ENCODE measurements around the gene PCDH12. TPM values are rescaled to one million over a fixed set of nuclear protein-coding genes. Genes with fewer than 3 reads are reported as not detected.

The PCDH12 gene
- total and polyA plus RNA-seq, 2 of the 8 experiments (the other 6 are each of a cell fraction or from before 2014, with no cell fraction given) = 0.06 to 0.17 TPM

DNA sequence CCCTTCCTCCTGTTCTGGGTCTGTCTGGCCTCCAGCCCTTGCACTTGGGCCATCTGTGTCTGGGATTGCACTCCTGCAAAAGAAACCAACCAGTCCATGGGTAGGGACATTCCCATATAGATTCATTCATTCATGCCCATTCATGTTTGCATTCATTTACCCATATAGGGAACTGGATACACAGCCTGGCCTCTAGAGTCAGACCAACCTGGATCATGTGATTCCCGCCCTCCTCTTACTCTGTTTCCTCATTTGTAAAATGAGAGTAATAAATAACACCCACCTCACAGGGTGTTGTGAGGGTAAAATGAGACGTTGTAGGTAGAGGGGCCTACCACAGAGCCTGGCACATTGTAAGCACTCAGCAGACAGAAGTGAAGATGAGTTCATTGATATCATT, 8.5 kb downstream of the PCDH12 start:
- ChIA-PET POLR2A (ENCODE audit: partially characterized antibody) (interaction anchor here (0.7 to 2.3 kb wide), 2 partner anchors 8 to 9 kb away, joined by 4 read pairs; no protein-coding TSS in a partner anchor), CTCF (ENCODE audit: partially characterized antibody) (interaction anchor here (0.6 to 20.8 kb wide), 5 partner anchors 7 to 246 kb away, joined by 3 to 324 read pairs (median 6); partner anchors contain the start of gene PCDH12)
- H3K79me1 ChIP-seq (ENCODE audit: low read depth, low read length) = no peaks in the 10 kb centered on the region
- no peak overlapping the region for H3K18ac ChIP-seq (ENCODE audit: extremely low read depth, low read length)
- no peak overlapping the region for H3K4ac ChIP-seq (replicated peaks; ENCODE audit: insufficient read length, low read depth, low read length)
- no peak for FAIRE-seq
- H3K4me3 ChIP-seq (ENCODE audit: extremely low read depth in 1 of 4, insufficient read depth in 2 of 4, low read depth in 3 of 4, low read length in 4 of 4) = no peak overlapping the region
- DNase-seq (ENCODE audit: low read depth in 1 of 2, low spot score in 2 of 2) = no peak
- no peak for TF ChIP-seq SP2 (IDR thresholded peaks at IDR 0.05; ENCODE audit: low read length)
- TF ChIP-seq EP300 (IDR thresholded peaks at IDR 0.05; ENCODE audit: borderline replicate concordance in 1 of 2, low read depth in 2 of 2, low read length in 2 of 2) = no peak
- no peak for TF ChIP-seq CHD2 (IDR thresholded peaks at IDR 0.05; ENCODE audit: low read length)
- no peak for TF ChIP-seq CHD1 (IDR thresholded peaks at IDR 0.05; ENCODE audit: low read depth, low read length)
- no peak for TF ChIP-seq ATF2 (IDR thresholded peaks at IDR 0.05; ENCODE audit: low read length)
- no peak for TF ChIP-seq GABPA (IDR thresholded peaks at IDR 0.05; ENCODE audit: borderline replicate concordance, insufficient read depth, low read length)
- no peak for TF ChIP-seq POLR2AphosphoS5 (IDR thresholded peaks at IDR 0.05; ENCODE audit: low read depth, low read length)
- no peak for TF ChIP-seq RBBP5 (IDR thresholded peaks at IDR 0.05; ENCODE audit: borderline replicate concordance, low read depth, low read length)
- TF ChIP-seq USF2 (IDR thresholded peaks at IDR 0.05; ENCODE audit: low read length) = no peak
- no peak for TF ChIP-seq ASH2L (IDR thresholded peaks at IDR 0.05; ENCODE audit: low read length)
- TF ChIP-seq POU5F1 (IDR thresholded peaks at IDR 0.05; ENCODE audit: low read depth, low read length) = no peak
- TF ChIP-seq MAFK (IDR thresholded peaks at IDR 0.05; ENCODE audit: low read depth, low read length) = no peak
- H2BK120ac ChIP-seq (replicated peaks; ENCODE audit: low read depth, low read length) = no peak overlapping the region
- no peak overlapping the region for H4K91ac ChIP-seq (replicated peaks; ENCODE audit: insufficient read length, low read length)
- peaks cover 0 to 10% (median 8%) of the 10 kb centered on the region in 4 experiments; a peak in 5 of 7 replicates for H3K4me1 ChIP-seq (replicated peaks in 1 of 4; ENCODE audit: control insufficient read depth in 3 of 4, insufficient read depth in 4 of 4, low read length in 3 of 4)
- no peaks in the 10 kb centered on the region for H3K79me2 ChIP-seq (ENCODE audit: control insufficient read depth in 1 of 2, insufficient read depth in 2 of 2, low read length in 2 of 2)
- H3K23ac ChIP-seq (ENCODE audit: insufficient read length) = no peak overlapping the region
- no peak overlapping the region for H2BK5ac ChIP-seq (ENCODE audit: low read depth, low read length)
- H2AK5ac ChIP-seq (ENCODE audit: low read depth, low read length) = no peak overlapping the region
- H3K36me3 ChIP-seq (ENCODE audit: control insufficient read depth in 2 of 4, insufficient read depth in 4 of 4, low read length in 3 of 4) = no peaks in the 10 kb centered on the region
- H3K23me2 ChIP-seq (ENCODE audit: low read depth, low read length) = no peaks in the 10 kb centered on the region
- H2AFZ ChIP-seq (ENCODE audit: low read length) = no peak overlapping the region
- H3K9me3 ChIP-seq (ENCODE audit: insufficient read depth in 2 of 2, low read depth in 1 of 2, low read length in 1 of 2) = no peaks in the 10 kb centered on the region
- no peaks in the 10 kb centered on the region; a peak in 1 of 7 replicates for H3K27me3 ChIP-seq (replicated peaks in 1 of 4; ENCODE audit: control insufficient read depth in 3 of 4, extremely low read depth in 1 of 4, insufficient read depth in 3 of 4, low read length in 3 of 4)
- WGBS, 2 experiments (ENCODE audit: extremely low coverage in 1 of 2, insufficient coverage in 1 of 2, insufficient read length in 1 of 2, insufficient replicate concordance in 2 of 2, low coverage in 1 of 2, low lambda C conversion rate in 2 of 2, missing lambda C conversion rate in 1 of 2) = 75% methylated on average over 2 of the region's 2 CpGs; no CpG with 5 or more reads in 1 of the 2 experiments
- no peak overlapping the region for H3K9ac ChIP-seq (replicated peaks in 1 of 4; ENCODE audit: extremely low read depth in 1 of 4, low read depth in 3 of 4, low read length in 3 of 4)
- H3K27ac ChIP-seq (ENCODE audit: low read depth, low read length) = no peak overlapping the region
- no peak overlapping the region for H4K8ac ChIP-seq (ENCODE audit: extremely low read depth, insufficient read depth, low read length)
- H2BK15ac ChIP-seq (ENCODE audit: low read length) = no peak overlapping the region
- no peak overlapping the region for H3K14ac ChIP-seq (ENCODE audit: insufficient read length)
- H4K5ac ChIP-seq (ENCODE audit: insufficient read length, low read depth, low read length) = no peak overlapping the region
- H3K56ac ChIP-seq (replicated peaks; ENCODE audit: insufficient read length, low read depth, low read length) = no peak overlapping the region
- H2BK12ac ChIP-seq (ENCODE audit: low read depth, low read length) = no peak overlapping the region
- H2BK20ac ChIP-seq (ENCODE audit: low read length) = no peak overlapping the region
- no peaks in the 10 kb centered on the region for H4K20me1 ChIP-seq (replicated peaks in 1 of 2; ENCODE audit: control insufficient read depth in 1 of 2, insufficient read depth in 2 of 2, low read length in 2 of 2)
- no peak overlapping the region for H3K4me2 ChIP-seq (ENCODE audit: insufficient read depth in 1 of 2, low read depth in 2 of 2, low read length in 2 of 2)
